Medulla oblongata (tissue), 1 donor: ENCODE measurements around the gene MED23.
"Not testable (repeated sequence)": the region's sequence is repeated elsewhere in the genome, so short reads cannot be mapped to it uniquely, and the experiment has no call there.

Source experiments
- DNase-seq: peaks from one replicate; pipeline ENCODE4 v3.0.0-alpha.2; 2015; ENCODE audit errors: extremely low spot score

The MED23 gene

DNA sequence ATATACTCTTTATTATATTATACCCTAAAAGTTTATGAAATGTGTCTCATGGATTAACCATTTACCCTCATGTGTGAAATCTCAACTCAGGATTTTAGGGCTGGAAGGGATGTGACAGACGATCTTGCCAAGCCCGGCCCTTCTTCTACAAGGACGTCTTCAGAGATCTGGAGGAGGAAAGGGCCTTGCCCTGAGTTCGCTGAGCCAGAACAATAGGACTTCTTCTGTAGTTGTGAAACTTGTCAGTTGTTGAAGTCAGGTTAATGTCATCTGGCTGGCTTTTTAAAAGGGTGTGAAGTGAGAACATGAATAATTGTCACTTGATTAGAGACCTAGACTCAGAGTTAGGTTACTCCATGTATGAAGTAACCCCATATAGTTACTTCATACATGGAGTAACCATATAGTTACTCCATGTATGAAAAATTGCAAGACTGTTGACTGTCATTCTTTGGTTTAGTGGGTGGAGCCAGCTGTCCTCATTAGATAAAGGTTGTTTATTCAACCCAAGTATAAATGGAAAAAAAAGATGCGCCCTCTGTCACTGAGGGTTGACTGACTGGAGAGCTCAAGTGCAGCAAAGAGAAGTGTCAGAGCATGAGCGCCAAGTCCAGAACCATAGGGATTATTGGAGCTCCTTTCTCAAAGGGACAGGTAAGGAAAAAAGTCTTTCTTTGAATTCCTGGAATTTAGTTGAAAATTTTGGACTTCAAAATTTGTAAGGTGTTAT is 55.2 kb downstream of the MED23 start, which contains the start of gene ARG1:
ARG1 (plus strand) TSS at position 541 of the 730 bp plus-strand sequence; CDS start at position 598, 57 bp downstream.
- no peak for DNase-seq

- DNase-seq, result no peak
Observed at GRCh38 chr6:131568726-131569125, 59.3 kb downstream of the MED23 start.

DNA sequence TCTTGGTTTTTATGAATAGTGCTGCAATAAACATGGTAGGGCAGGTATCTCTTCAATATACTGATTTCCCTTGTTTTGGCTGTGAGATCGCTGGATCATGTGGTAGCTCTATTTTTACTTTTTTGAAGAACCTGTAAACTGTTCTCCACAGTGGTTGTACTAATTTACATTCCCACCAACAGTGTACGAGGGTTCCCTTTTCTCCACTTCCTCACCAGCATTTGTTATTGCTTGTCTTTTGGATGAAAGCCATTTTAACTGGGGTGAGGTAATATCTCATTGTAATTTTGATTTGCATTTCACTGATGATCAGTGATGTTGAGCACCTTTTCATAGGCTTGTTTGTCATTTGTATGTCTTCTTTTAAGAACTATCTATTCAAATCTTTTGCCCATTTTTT is 63.0 kb downstream of the MED23 start:
- no peak for DNase-seq

- DNase-seq, result no peak
Observed at GRCh38 chr6:131561925-131562707, 65.9 kb downstream of the MED23 start.

GRCh38 chr6:131558922-131559321 is 69.1 kb downstream of the MED23 start:
- DNase-seq, result no peak

DNA sequence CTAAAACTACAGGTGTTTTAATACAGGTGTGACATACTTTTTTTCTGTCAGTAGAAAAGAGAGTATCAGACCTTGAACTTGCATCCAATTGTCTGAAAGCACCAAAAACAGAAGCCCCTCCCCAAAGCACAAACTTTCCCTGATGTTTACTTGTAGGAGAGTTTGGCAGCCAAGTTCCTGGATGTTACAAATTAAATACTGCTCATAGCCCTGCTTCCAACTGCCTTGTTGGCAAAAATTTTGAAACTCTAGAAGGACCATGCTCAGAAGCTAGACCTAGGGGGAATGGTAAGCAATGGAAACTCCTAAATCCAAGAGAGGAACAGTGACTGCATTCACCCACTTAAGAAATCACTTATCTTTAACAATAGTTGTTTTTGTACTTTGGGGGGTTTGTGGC is 72.0 kb downstream of the MED23 start:
- DNase-seq, result no peak

DNA sequence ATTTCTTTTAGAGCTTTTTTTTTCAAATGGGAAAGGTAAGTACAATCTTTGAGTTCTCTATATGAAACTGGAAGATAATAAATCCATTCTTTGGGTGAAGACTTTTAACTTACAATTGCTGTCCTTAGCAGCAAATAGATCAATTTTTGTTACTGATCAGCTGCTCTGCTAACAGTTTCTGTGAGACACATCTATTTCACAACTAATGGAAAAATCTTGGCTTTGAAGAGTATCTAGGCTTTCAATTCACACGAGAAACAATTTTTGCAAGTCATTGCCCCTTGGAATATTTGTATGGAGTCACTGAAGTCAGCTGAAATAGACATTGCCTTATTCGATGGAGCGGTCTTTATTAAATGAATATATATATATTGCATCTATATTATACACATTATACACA is 75.5 kb downstream of the MED23 start:
- DNase-seq, result no peak

DNA sequence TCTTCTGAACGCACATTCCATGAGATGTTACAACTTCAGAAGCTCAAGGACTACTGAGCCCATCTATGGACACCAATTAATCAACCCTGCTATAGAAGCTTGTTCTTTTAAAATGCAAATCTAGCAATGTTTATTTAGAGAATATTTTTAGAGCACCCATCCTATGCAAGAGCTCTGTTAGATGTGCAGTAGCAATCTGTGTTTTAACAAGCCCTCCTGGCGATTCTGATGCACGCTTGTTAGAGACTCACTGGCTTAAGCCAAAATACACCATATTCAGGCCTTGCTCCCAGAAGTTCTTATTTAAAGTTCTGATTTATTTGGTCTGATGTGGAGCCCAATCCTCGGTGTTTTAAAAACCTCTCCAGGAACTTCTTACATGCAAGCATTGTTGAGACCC is 76.1 kb downstream of the MED23 start:
- no peak for DNase-seq

GRCh38 chr6:131549811-131550210 is 78.2 kb downstream of the MED23 start:
- DNase-seq, result no peak

GRCh38 chr6:131548441-131548840 is 79.6 kb downstream of the MED23 start:
- DNase-seq, result no peak

DNA sequence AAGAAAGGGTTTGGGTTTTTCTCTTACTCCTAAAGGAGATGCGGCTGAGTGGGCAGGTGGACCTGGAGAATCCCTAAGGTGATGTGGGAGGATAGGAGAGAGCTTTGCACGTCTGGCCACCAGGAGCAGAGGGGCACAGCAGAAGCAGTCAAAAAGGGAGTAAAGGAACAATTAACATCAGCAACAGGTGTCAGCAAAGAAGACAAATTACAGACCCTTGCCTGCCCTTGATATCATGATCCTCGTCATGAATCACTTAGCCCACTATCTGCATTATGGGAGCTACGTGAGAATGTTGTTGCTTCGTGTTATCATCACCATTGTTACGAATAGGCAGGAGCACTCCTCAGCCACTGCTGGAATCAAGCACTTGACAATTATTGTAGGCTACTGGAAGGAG is 80.6 kb downstream of the MED23 start:
- DNase-seq, result no peak

DNA sequence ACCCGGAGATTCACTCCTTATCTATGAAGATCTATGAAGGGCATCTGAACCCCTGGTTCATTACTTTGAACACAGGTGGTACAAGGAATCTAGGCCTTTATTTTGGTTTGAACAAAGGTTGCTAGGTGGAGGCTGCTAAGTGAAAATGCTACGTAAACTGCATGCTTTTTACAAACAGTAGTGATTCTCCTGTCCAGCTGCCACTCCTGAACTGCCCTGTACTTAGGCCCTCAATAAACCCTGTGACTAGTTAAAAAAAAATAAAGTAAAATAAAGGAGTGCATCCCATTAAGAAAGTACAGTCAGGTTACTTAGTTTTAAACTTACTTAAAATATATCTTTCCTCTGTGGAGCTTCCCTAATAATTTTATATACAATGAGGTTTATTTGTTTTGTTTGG is 82.7 kb downstream of the MED23 start:
- no peak for DNase-seq

DNA sequence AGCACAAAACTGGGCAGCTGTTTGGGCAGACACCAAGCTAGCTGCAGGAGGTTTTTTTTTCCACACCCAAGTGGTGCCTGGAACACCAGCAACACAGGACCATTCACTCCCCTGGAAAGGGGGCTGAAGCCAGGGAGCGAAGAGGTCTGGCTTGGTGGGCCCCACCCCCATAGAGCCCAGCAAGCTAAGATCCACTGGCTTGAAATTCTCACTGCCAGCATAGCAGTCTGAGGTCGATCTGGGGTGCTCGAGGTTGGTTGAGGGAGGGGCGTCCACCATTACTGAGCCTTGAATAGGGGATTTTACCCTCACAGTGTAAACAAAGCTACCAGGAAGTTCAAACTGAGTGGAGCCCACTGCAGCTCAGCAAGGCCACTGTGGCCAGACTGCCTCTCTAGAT is 89.4 kb downstream of the MED23 start:
- DNase-seq, result not testable (repeated sequence)

DNA sequence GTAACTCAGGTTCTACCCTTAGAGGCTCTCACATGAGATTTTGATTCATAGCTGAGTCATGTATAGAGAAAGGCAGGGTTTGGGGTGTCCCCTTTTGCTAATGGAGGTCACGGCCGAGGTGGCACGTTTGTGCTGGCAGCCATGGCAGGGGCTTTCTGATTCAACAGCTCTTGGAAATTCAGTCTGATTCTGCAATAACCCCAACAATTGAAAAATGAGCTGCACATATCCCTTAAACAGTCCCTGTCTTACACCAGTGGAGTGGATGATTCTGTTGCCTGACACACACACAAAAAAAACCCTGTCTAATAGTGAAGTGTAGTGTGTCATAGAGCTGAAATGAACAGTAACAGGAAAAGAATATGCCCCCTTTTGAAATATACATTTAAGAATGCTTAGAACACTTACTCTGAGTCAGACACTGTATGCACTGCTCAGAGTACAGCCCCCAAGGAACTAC is 95.4 kb downstream of the MED23 start:
- DNase-seq, result no peak

DNA sequence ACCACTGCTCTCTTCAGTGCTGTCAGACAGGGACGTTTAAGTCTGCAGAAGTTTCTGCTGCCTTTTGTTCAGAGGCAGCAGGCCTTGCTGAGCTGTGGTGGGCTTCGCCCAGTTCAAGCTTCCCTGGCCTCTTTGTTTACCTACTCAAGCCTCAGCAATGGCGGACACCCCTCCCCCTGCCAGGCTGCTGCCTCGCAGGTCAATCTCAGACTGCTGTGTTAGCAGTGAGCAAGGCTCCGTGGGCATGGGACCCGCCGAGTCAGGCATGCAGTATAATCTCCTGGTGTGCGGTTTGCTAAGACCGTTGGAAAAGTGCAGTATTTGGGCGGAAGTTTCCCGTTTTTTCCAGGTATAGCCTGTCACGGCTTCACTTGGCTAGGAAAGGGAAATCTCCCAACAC is 96.4 kb downstream of the MED23 start:
- DNase-seq, result not testable (repeated sequence)

DNA sequence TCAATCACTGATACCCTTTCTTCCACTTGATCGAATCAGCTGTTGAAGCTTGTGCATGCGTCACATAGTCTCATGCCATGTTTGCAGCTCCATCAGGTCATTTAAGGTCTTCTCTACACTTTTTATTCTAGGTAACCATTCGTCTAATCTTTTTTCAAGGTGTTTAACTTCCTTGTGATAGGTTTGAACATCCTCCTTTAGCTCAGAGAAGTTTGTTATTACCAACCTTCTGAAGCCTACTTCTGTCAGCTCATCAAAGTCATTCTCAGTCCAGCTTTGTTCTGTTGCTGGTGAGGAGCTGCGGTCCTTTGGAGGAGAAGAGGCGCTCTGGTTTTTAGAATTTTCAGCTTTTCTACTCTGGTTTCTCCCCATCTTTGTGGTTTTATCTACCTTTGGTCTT is 97.1 kb downstream of the MED23 start:
- not testable (repeated sequence) for DNase-seq

GRCh38 chr6:131524695-131525336 is 103.2 kb downstream of the MED23 start:
- DNase-seq, result no peak

- DNase-seq, result peak; percentile 68
Observed at GRCh38 chr6:131523988-131524673, 103.9 kb downstream of the MED23 start.
